Osteoblast (primary cell): ENCODE results near the gene FBXL5. TPM values are rescaled to one million over a fixed set of nuclear protein-coding genes. Genes with fewer than 3 reads are reported as not detected.

ENCODE experiments used
- DNase-seq: peaks from one replicate; pipeline ENCODE4 v3.0.0; 2011; ENCODE audit warnings: low spot score, mixed read lengths; ENCODE audit not compliant: insufficient read length; ENCODE audit errors: missing footprints
- H2AFZ ChIP-seq: 2 replicates; pipeline ENCODE4 v1.6.0; 2011; ENCODE audit warnings: mild to moderate bottlenecking, low read length
- H3K27ac ChIP-seq: 2 replicates; pipeline ENCODE4 v1.5.1; 2011; ENCODE audit warnings: mild to moderate bottlenecking, low read depth, low read length, moderate library complexity
- H3K27me3 ChIP-seq: 2 replicates; pipeline ENCODE4 v1.6.0; 2012; ENCODE audit warnings: mild to moderate bottlenecking, control low read depth, inconsistent platforms, low read length, moderate library complexity; ENCODE audit not compliant: insufficient read depth
- H3K36me3 ChIP-seq: 2 replicates; pipeline ENCODE4 v1.5.1; 2011; ENCODE audit warnings: mild to moderate bottlenecking, low read length, control low read depth, moderate library complexity; ENCODE audit not compliant: insufficient read depth
- H3K4me1 ChIP-seq: 2 replicates; pipeline ENCODE4 v1.5.1; 2011; ENCODE audit warnings: mild to moderate bottlenecking, low read length, control low read depth, moderate library complexity; ENCODE audit not compliant: insufficient read depth
- H3K4me2 ChIP-seq: 2 replicates; pipeline ENCODE4 v1.6.0; 2011; ENCODE audit warnings: mild to moderate bottlenecking, low read length; ENCODE audit not compliant: insufficient read depth
- H3K4me3 ChIP-seq: fragments of 200-600 bp; sonication (generic); 3 replicates; pipeline ENCODE4 v1.5.1; 2012; ENCODE audit warnings: mild to moderate bottlenecking, low read length, inconsistent platforms; ENCODE audit not compliant: insufficient read depth
- H3K79me2 ChIP-seq: 2 replicates; pipeline ENCODE4 v1.6.0; 2012; ENCODE audit warnings: mild to moderate bottlenecking, low read length, control low read depth, inconsistent platforms; ENCODE audit not compliant: insufficient read depth
- H3K9me3 ChIP-seq: 2 replicates; pipeline ENCODE4 v1.5.1; 2011; ENCODE audit warnings: low read depth, low read length, control low read depth
- H4K20me1 ChIP-seq: 2 replicates; pipeline ENCODE4 v1.6.0; 2012; ENCODE audit warnings: mild to moderate bottlenecking, low read length, control low read depth; ENCODE audit not compliant: insufficient read depth
- total RNA-seq: library from RNA; depleted of rRNA; stranded (reverse); fragments of >200 nt; gene quantifications from 2 replicates; pipeline ENCODE4 v1.2.3, GENCODE V29; 2012
- TF ChIP-seq, protein P1 (sequence below): IDR thresholded peaks from 2 replicates; pipeline ENCODE4 v1.5.1; 2011; ENCODE audit warnings: mild to moderate bottlenecking, low read depth, low read length, moderate library complexity; ENCODE audit errors: extremely low read depth

FBXL5 gene
- total RNA-seq, 1 donor: 108 TPM

- Histone ChIP-seq H3K27me3 (no peaks in the 10 kb centered on the region), H3K4me1 (no peaks in the 10 kb centered on the region), H3K79me2 (no peaks in the 10 kb centered on the region), H3K27ac (peak overlapping the region; percentile 40), H3K36me3 (peaks cover 42% of the 10 kb centered on the region), H3K4me2 (no peak overlapping the region), H4K20me1 (no peaks in the 10 kb centered on the region), H3K9me3 (no peaks in the 10 kb centered on the region), H3K4me3 (no peak overlapping the region), H2AFZ (no peak overlapping the region)
- TF ChIP-seq, protein P1, sequence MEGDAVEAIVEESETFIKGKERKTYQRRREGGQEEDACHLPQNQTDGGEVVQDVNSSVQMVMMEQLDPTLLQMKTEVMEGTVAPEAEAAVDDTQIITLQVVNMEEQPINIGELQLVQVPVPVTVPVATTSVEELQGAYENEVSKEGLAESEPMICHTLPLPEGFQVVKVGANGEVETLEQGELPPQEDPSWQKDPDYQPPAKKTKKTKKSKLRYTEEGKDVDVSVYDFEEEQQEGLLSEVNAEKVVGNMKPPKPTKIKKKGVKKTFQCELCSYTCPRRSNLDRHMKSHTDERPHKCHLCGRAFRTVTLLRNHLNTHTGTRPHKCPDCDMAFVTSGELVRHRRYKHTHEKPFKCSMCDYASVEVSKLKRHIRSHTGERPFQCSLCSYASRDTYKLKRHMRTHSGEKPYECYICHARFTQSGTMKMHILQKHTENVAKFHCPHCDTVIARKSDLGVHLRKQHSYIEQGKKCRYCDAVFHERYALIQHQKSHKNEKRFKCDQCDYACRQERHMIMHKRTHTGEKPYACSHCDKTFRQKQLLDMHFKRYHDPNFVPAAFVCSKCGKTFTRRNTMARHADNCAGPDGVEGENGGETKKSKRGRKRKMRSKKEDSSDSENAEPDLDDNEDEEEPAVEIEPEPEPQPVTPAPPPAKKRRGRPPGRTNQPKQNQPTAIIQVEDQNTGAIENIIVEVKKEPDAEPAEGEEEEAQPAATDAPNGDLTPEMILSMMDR: no peak
- DNase-seq: no peak
Observed at GRCh38 chr4:15598644-15599043, 56.5 kb downstream of the FBXL5 start.

- Histone ChIP-seq H3K4me2 (no peak overlapping the region), H3K36me3 (peaks cover 10% of the 10 kb centered on the region), H3K9me3 (no peaks in the 10 kb centered on the region), H3K27me3 (no peaks in the 10 kb centered on the region), H3K4me3 (no peak overlapping the region), H3K4me1 (no peaks in the 10 kb centered on the region), H2AFZ (no peak overlapping the region), H3K27ac (no peak overlapping the region), H4K20me1 (no peaks in the 10 kb centered on the region), H3K79me2 (no peaks in the 10 kb centered on the region)
- TF ChIP-seq, protein P1: no peak
- no peak for DNase-seq
Observed at GRCh38 chr4:15592799-15593198, 62.4 kb downstream of the FBXL5 start.

DNA sequence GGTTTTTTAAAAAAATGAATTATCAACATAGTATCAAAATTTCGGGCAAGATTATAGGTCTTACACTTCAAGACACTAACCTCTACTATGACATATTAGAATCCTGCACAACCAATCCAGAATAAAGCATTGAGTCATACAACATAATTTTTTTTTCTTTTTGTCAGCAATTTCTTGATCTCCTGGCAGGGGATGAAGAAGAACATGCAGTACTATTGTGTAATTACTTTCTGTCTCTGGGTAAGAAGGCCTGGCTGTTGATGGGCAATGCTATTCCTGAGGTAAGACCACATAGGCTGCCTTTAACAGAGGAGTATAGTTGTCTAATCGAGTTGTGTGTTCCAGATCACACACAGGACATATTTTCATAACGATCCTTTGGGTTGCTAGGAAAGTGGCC lies 67.5 kb downstream of the FBXL5 start:
- no peak overlapping the region for H3K4me3 ChIP-seq
- H3K4me1 ChIP-seq: no peaks in the 10 kb centered on the region
- H3K79me2 ChIP-seq: no peaks in the 10 kb centered on the region
- no peaks in the 10 kb centered on the region for H4K20me1 ChIP-seq
- TF ChIP-seq, protein P1: no peak
- no peaks in the 10 kb centered on the region for H3K27me3 ChIP-seq
- DNase-seq: no peak
- no peak overlapping the region for H2AFZ ChIP-seq
- H3K36me3 ChIP-seq: no peaks in the 10 kb centered on the region
- no peak overlapping the region for H3K27ac ChIP-seq
- no peaks in the 10 kb centered on the region for H3K9me3 ChIP-seq
- H3K4me2 ChIP-seq: no peak overlapping the region

GRCh38 chr4:15586066-15586465 lies 69.1 kb downstream of the FBXL5 start:
- Histone ChIP-seq H4K20me1 (no peaks in the 10 kb centered on the region), H3K36me3 (no peaks in the 10 kb centered on the region), H3K9me3 (no peaks in the 10 kb centered on the region), H3K4me2 (no peak overlapping the region), H3K79me2 (no peaks in the 10 kb centered on the region), H3K27ac (no peak overlapping the region), H3K27me3 (no peaks in the 10 kb centered on the region), H3K4me1 (no peaks in the 10 kb centered on the region), H3K4me3 (no peak overlapping the region), H2AFZ (no peak overlapping the region)
- DNase-seq: no peak
- TF ChIP-seq, protein P1: no peak
